Endothelial cell of hepatic sinusoid (primary cell): ENCODE measurements around the gene HPS4.
"Not testable (repeated sequence)": the region's sequence is repeated elsewhere in the genome, so short reads cannot be mapped to it uniquely, and the experiment has no call there.

ENCODE experiments used
- in situ Hi-C: cut with HindIII; loops from 2 replicates; pipeline ENCODE4 v1.10.0; 2017; ENCODE audit warnings: low sequenced_read_pairs

Gene HPS4

GRCh38 chr22:26445577-26446275, 37.9 kb downstream of the HPS4 start:
- in situ Hi-C loops: no loop called here

- in situ Hi-C loops: no loop called here
Measured at GRCh38 chr22:26444777-26445176, 38.8 kb downstream of the HPS4 start.

- in situ Hi-C loops: no loop called here
Measured at GRCh38 chr22:26443901-26444690, 39.5 kb downstream of the HPS4 start.

GRCh38 chr22:26442086-26442756, 41.4 kb downstream of the HPS4 start:
- in situ Hi-C loops: no loop called here

- in situ Hi-C loops: no loop called here
Measured at GRCh38 chr22:26439559-26439958, 44.0 kb downstream of the HPS4 start.

- in situ Hi-C loops: not testable (repeated sequence)
Measured at GRCh38 chr22:26438776-26439175, 44.8 kb downstream of the HPS4 start.

GRCh38 chr22:26437694-26438392, 45.7 kb downstream of the HPS4 start:
- in situ Hi-C loops: no loop called here

- in situ Hi-C loops: no loop called here
Measured at GRCh38 chr22:26436903-26437515, 46.6 kb downstream of the HPS4 start.

GRCh38 chr22:26435327-26436093, 48.1 kb downstream of the HPS4 start:
- in situ Hi-C loops: no loop called here

- in situ Hi-C loops: no loop called here
Measured at GRCh38 chr22:26433805-26434204, 49.8 kb downstream of the HPS4 start.

GRCh38 chr22:26432619-26433311, 50.8 kb downstream of the HPS4 start:
- in situ Hi-C loops: no loop called here

GRCh38 chr22:26431261-26431995, 52.2 kb downstream of the HPS4 start:
- in situ Hi-C loops: no loop called here

- in situ Hi-C loops: no loop called here
Measured at GRCh38 chr22:26430600-26430999, 53.0 kb downstream of the HPS4 start.

- in situ Hi-C loops: no loop called here
Measured at GRCh38 chr22:26429458-26430286, 53.9 kb downstream of the HPS4 start.

GRCh38 chr22:26428515-26429457, 54.8 kb downstream of the HPS4 start, which contains the start of gene ASPHD2:
Gene ASPHD2, plus strand, starts transcription at chr22:26429260. Its CDS starts 4,356 bp downstream, at chr22:26433616.
- in situ Hi-C loops: no loop called here

- in situ Hi-C loops: no loop called here
Measured at GRCh38 chr22:26426924-26427323, 56.7 kb downstream of the HPS4 start.

- in situ Hi-C loops: loop anchor here (5.0 to 10.0 kb wide), 2 partner anchors 34 to 86 kb away; no protein-coding TSS in a partner anchor
Measured at GRCh38 chr22:26418620-26419019, 65.0 kb downstream of the HPS4 start.
